GM21447 (cell line): Measurements from ENCODE around the gene GAPDHS.

Experiments used
- ATAC-seq: cut with Tn5 transposase; IDR thresholded peaks from one replicate; pipeline ENCODE4 v1.9.1; 2021; ENCODE audit not compliant: unreplicated experiment

Gene GAPDHS

DNA sequence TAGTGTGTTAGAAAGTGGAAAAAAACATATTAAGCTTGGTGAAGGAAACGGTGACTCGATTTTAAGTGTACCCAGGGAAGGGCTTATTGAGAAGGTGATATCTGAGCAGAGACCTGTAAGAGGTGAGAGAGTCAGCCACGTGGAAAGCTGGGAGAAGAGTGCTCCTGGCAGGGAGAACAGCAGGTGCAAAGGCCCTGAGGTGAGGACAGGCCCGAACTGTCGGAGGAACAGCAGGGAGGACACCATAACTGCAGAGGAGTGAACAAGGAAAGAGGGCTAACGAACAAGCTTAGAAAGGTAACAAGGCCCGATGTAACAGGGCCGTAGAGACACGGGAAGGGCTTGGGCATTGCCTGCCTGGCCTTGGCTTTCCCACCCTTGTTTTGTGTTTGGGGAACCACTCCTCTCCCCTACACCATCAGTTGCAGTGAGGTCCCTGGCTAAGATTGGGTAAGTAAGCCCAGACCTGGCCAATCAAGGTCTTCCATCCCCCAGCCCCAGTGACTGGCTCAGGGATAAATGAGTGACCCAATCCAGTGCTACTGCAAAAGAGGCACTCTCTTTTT is 22.9 kb downstream of the GAPDHS start:
- ATAC-seq = no peak

DNA sequence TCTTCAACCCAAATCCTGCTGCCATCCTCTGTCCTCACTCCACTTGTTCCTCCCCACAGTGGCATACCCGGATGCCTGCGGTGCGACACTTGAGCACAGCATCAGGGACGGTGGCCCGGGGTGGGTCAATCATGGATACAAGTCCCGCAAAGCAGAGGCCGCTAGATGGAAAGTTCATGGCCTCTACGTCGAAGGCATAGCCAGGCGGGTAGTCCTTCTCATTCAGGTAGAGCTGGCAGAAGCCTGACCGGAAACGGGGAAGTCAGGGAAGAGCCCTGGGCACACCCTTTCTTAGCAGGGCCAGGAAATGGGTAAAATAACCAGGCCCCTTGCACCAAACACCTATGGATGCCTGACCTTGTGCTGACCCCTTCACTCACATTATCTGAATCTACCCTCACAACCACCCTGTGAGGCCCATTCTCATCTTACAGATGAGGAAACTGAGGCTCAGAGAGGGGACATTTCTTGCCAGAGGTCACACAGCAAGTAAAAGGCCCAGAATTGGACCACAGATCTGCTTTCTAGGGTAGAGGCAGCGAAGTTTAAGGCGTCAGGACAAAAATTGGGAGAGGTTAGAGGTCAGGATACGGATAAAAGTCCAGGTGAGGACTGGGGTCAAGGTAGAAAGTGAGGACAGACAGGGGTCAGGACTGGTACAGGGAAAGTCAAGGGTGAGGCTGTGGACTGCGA is 23.7 kb downstream of the GAPDHS start:
- no peak for ATAC-seq

DNA sequence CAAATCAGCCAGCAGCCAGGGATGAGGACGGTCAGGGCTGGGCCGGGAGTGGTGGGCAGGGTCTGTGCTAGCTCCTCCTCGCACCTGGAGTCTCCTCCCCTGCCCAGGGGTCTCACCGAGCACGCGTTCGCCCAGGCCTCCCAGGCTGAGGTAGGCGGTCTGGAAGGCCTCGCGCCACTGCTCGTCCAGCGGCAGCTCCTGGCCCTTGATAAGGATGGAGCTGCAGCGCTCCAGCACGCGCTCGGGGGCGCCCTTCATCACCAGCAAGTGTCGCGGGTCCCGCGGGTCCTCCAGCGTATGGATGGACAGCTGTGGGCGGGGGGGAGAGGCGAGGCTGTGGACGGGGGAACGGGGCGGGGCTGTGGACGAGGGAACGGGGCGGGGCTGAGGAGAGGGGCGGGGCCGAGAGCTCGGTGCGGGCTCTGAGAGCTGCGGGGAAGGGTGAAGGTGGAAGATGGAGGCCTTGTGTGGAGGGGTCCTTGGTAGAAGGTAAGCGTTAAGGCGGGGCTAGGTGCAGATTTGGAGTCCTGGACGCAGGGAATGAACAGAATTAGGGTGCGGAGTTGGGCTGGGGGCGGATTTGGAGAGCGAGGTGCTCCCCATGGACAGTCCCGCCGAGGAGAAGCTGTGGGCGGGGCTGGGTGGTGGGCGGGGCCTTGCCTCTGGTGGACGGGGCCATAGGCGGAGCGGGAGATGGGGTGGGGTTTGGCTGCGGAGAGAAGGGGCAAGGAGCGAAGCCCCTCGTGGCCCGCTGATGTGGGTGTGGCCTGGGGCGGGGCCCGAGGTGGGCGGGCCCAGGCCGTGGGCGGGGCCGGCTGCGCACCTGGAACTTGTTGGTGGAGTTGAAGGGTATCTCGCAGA is 24.5 kb downstream of the GAPDHS start:
- no peak for ATAC-seq

DNA sequence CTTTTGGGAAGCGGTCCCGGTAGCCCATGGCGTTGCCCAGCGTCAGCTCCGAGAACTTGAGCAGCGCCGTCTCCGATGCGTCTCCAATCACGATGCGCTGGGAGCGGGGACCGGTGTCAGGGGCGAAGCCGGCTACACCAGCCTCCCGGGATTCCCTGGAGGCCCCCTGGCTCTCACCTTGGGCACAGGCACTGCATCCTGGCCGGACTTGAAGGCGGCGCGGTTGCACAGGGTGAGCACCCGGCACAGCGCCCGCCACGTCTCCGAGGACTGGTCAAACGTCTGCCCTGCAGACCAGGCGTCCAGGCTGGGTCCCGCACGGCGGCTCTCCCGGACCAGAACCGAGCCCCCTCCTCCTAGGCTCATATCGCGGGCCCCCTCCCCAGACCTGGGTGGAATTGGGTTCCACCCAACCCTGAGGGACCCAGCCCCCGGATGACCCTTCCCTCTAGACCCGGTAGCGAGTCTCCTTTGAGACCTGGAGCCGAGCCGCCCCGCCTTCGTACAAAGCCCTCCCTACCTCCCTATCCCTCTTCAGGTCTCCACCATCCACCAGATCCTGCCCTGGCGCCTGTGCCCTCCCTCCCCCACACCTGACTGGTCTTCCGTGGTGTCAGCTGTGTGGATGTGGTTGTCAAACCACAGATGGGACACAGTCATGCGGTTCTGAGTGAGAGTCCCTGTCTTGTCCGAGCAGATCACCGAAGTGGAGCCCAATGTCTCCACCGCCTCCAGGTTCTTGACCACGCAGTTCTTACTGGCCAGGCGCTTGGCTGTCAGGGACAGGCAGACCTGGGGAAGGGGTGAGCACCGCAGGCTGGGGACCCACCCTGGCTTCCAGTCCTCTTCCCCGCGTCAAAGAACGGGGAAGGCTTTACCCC is 25.4 kb downstream of the GAPDHS start:
- ATAC-seq = no peak

DNA sequence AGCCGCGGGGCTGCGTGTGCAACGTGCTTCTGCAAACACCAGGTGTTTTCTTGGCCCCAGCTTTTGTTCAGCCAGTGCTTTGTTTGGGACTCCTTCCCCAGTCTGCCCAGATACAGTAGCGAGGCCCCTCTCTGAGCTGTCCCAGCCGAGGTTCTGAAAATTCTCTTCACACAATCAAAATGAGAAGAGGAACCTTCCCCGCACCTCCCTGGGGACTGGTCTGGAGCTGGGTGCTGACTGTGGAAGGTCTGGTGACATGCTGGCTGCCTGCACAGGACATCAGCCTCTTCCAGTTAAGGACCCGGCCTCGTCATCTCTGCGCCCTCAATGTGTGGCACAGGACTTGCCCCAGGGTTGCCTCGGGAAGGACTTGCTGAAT is 26.0 kb downstream of the GAPDHS start:
- no peak for ATAC-seq

DNA sequence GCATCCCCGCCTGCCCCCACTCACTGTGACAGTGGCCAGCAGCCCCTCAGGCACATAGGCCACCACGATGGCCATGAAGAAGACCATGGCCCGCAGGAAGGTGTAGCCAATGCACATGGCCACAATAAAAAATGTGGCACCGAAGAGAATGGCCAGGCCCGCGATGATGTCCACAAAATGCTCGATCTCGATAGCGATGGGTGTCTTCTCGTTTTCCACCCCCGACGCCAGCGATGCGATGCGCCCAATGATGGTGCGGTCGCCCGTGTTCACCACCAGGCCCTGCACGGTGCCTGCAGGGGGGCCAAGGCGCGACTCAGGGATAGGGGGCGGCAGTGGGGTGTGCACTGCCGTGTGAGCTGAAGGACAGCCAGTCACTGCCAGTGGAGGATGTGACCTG is 26.5 kb downstream of the GAPDHS start:
- no peak for ATAC-seq

DNA sequence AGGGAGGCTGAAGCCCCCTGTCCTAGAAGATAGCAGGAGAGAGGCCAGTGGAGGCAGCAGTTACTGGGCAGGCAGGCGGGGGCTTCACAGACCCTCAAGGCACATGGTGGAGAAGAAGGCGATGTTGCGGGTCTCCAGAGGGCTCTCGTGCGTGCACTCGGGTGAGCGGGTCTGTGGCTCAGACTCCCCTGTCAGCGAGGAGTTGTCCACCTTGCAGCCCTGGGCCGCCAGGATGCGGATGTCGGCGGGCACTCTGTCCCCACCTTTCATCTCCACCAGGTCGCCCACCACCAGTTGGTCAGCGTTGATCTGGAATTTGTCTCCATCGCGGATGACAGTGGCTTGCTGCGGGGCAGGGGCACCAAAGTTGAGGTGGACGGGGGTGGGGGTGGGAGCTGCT is 27.0 kb downstream of the GAPDHS start:
- no peak for ATAC-seq

DNA sequence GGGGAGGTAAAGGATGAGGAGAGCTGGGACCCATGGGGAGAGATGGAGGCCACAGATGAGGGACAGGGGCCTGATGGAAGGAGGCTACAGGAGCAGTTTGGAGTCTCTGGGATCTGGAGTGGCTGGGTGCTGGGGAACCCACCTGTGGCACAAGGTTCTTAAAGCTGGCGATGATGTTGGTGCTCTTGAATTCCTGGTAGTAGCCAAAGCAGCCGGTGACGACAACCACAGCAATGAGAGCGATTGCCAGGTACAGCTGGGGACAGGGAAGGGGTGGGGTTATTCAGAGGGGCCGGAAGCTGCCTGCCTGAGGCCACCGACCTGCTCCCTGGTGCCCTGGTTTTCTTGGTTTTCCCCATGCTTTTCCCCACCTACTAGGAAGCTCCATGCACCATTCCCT is 27.4 kb downstream of the GAPDHS start:
- ATAC-seq = no peak

DNA sequence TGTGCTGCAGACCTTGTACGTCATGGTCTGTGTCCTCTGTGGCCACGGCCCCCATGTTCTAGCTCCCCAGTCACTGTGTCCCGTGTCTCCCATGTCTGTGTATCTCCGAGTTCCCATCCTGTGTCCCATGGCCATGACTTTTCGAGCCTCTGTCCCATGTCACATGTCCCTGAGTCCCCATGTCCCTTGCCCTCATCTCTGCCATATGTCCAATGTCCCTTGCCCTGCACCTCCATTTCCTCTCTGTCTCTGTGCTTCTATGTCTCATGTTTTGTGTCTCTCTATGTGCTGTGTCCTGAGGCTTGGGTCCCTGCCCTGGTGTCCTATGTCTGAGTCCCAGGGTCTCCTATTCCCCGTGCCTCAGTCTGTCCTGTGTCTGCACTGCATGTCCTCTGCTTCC is 28.2 kb downstream of the GAPDHS start:
- no peak for ATAC-seq

DNA sequence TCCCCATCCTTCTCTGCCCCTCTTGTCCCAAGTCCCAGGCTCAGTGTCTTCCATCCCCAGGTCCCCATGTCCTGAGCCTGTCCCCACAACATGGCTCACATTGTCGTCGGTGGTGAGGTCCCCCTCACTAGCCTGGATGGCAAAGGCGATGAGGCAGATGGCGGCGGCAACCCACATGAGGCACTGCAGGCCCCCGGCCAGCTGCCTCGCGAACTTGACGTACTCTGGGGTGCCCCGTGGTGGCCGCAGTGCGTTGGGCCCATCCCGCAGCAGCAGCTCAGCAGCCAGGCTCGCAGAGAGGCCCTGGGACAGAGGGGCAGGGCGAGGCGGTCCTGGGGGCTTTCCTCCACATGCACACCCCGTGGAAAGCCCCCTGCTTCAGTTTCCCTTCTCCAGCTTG is 29.1 kb downstream of the GAPDHS start:
- ATAC-seq = no peak

DNA sequence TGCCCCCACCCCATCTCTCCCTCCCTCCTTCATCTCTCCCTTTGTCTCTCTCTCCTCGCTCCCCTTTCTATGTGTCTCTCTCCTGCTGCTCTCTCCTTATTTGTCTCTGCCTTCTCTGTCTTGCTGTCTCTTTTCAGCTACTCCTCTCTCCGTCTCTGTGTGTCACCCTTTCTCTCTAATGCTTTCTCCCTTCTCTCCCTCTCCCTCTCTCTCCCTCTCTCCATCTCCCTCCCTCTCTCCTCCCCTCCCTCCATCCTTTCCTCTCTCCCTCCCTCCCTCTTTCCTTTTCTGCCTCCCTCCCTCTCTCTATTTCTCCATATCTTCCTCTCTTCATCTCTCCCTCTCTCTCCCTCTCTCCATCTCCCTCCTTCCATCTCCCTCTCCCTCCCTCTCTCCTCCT is 29.5 kb downstream of the GAPDHS start:
- no peak for ATAC-seq

DNA sequence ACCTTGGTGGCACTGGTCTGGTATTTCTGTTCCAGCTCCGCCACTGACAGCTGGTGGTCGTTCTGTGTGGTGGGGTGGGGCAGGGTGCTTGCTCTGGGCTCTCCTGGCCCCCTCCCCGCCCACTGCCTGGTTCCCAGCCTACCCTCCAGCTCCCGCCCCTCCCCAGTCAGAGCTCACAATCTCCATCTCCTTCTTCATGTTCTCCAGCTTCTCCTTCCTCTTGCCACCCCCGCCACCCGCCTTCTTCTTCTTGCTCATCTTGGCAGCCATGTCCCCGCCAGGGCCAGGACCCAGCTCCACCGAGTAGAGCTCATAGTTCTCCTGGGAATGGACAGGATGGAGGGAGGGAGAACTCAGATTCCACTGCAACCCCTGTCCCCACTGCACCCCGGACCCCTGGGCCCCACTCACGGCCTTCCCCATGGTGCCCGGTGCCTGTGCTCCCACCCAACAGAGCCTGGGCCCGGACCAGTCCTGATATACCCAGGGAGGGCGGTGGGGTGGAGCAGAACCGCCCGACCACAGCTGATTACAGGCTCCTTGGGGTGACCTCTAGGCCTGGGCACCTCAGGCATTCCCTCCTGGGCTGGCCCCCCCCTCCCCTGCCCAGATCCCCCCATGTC is 30.1 kb downstream of the GAPDHS start, which contains the start of gene ATP4A:
Gene ATP4A, minus strand, starts transcription at position 452 of the 623 bp plus-strand sequence. Its CDS starts 29 bp downstream, at position 423.
- no peak for ATAC-seq

DNA sequence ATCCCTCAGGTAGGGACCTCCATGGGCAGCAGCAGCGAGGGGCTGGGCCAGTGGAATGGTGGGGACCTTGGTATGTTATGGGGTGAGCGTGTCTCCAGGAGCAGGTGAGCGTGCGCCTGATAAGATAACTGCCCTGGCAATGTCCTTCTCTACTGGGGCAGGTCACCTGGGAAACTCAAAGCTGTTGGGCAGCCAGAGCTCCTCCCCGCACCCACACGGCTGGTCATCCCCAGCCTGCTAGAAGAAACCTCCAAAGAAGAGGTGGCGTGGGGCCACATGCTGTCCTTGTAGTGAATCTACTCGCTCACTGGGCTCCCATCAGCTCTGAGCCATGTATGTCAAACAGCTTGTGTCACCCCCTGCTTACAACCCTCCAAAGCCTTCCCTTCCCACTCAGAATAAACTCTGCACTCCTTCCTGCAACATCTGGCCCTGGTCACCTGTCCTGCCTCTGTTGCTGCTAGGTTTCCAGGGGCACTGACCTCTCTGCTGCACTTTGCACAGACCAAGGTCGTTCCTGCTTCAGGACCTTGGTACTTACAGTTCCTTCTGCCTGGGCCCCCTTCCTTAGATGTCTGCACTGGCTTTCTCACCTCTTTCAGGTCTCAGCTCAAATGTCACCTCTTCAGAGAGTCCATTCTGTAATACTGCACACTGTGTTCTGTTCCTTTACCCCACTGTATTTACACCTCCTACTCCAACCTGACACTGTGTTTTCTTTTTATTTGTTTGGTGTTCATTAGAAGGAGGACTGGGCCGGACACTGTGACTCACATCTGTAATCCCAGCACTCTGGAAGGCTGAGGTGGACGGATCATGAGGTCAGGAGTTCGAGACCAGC is 32.0 kb downstream of the GAPDHS start:
- ATAC-seq = no peak

DNA sequence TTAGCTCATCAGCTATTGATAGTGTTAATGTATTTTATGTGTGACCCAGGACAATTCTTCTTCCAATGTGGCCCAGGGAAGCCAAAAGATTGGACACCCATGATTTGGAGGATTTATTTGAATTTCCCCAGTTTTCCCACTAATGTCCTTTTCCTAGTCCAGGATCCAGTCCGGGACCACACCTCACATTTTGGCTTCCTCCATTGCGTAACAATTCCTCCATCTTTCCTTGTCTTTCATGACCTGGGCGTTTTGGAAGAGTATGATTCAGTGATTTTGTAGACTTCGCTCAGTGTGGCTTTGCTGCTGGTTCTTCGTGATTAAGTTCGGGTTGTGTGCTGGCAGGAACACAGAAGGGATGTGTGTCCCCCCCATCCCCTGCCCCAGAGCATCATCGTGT is 33.5 kb downstream of the GAPDHS start:
- ATAC-seq = no peak

DNA sequence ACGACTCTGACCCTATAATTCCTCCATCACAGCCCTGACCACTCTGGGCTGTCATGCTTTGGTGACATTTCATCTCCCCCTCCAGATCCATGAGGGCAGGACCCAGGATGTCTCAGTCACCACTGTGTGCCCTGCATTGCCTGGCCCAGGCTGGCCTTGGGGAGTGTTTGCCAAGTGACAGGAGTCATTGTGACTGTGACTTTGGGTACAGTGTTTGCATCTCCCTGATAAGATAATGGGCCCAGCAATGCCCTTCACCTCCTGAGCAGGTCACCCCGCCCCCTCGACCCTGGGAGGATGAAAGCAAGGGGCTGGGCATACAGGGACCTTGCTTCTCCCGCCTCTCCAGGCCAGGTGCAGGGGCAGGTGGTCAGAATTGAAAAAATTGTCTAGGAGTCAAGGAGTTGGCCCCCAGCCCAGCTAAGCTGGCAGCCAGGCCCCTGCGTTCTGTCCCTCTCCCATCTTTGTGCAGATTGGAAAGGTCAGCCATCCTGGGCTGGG is 36.1 kb downstream of the GAPDHS start:
- no peak for ATAC-seq

DNA sequence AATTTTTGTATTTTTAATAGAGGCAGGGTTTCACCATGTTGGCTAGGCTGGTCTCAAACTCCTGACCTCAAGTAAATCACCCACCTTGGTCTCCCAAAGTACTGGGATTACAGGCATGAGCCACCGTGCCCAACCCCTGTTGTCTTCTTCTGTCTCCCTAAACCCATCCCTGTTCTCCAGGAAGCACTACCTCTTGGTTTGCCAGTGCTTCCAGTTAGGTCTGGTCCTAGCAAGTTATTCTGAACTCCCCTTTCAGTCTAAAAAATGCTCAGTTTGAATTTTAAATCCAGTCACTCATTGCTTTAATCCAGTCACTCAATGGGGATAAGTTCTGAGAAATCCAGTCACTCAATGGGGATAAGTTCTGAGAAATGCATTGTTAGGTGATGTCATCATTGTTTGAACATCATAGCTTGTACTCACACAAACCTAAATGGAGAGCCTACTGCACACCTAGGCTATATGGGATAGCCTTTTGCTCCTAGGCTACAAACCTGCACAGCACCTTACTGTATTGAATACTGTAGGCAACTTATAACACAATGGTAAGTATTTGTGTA is 38.2 kb downstream of the GAPDHS start:
- no peak for ATAC-seq

DNA sequence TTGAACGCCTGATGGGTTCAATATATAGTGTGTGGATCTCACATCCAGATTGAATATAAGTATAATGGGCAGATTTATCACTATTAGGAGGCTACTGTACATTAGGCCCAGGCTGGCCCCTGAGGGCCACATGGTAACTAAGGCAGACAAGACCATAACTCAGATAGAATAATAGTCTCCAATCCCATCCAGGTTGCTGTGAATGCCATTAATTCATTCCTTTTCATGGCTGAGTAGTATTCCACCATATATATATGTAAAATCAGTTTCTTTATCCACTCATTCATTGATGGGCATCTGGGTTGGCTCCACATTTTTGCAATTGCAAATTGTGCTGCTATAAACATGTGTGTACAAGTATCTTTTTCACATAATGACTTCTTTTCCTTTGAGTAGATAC is 44.7 kb downstream of the GAPDHS start:
- no peak for ATAC-seq

DNA sequence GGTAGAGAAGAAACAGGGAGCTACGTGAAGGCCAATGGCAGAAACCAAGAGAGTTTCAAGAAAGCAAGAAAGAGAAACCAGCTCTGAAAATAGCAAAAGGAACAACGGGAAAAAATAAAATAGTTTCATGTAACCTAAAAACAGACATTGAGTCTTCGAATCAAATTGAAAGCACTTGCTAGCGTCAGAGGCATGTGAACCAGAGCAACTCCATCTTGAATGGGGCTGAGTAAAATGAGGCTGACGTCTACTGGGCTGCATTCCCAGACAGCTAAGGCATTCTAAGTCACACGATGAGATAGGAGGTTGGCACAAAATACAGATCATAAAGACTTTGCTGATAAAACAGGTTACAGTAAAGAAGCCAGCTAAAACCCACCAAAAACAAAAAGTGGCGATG is 45.5 kb downstream of the GAPDHS start:
- no peak for ATAC-seq

DNA sequence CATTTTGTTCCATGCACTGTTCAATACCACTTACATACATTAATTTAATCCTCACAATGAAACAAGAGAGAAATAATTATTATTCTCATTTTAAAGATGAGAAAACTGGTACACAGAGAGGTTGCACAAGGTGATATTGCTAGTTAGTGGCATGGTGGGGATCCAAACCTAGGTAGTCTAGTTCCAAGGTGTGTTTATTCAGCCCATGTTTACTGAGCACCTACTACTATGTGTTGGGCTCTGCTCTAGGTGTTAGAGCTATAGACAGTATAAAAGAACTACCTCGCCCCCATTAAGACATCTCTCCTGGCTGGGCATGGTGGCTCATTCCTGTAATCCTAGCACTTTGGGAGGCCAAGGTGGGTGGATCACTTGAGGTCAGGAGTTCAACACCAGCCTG is 49.5 kb downstream of the GAPDHS start:
- ATAC-seq = no peak
